K562 (cell line): Measurements from ENCODE around the gene DROSHA. TPM values are rescaled to one million over a fixed set of nuclear protein-coding genes. Genes with fewer than 3 reads are reported as not detected.

Source experiments
- ARID3A ChIP-seq: IDR thresholded peaks from 2 replicates; pipeline ENCODE4 v1.6.1; 2012; ENCODE audit warnings: low read depth, low read length, improper control_type of control experiment, borderline replicate concordance
- BCL6 ChIP-seq: fragments of 250-450 bp; sonication (Bioruptor Pico); IDR thresholded peaks from 2 replicates; pipeline ENCODE4 v1.4.0; 2020
- BRD9 ChIP-seq: fragments of 450-650 bp; IDR thresholded peaks from 2 replicates; pipeline ENCODE4 v1.6.1; 2018; ENCODE audit warnings: low read depth; ENCODE audit not compliant: partially characterized antibody
- CBFA2T2 ChIP-seq: fragments of 450-650 bp; conservative IDR thresholded peaks from 2 replicates; pipeline ENCODE4 v1.6.1; 2017; ENCODE audit warnings: mild to moderate bottlenecking
- CBFA2T3 ChIP-seq: fragments of 450-650 bp; IDR thresholded peaks from 2 replicates; pipeline ENCODE4 v1.6.1; 2017
- CBX1 ChIP-seq: sonication (generic); IDR thresholded peaks from 2 replicates; pipeline ENCODE4 v1.6.1; 2016; ENCODE audit warnings: antibody characterized with exemption, low read depth, mild to moderate bottlenecking
- DEAF1 ChIP-seq: fragments of 450-650 bp; formaldehyde crosslinking; IDR thresholded peaks from 2 replicates; pipeline ENCODE4 v1.4.0; 2020; ENCODE audit warnings: mild to moderate bottlenecking, moderate library complexity
- ETV5 ChIP-seq: sonication (generic); formaldehyde crosslinking; IDR thresholded peaks from 2 replicates; pipeline ENCODE4 v1.4.0; 2020; ENCODE audit warnings: low read depth, mild to moderate bottlenecking, missing genetic modification reagents
- FOXK2 ChIP-seq, 2 experiments: fragments of 450-650 bp; IDR thresholded peaks in 1 of 2; conservative IDR thresholded peaks in 1 of 2; 2 replicates each; pipeline ENCODE4 v1.6.1; 2016; ENCODE audit warnings: low read depth in 2 of 2, mild to moderate bottlenecking in 1 of 2
- HNRNPLL ChIP-seq: fragments of 200-400 bp; formaldehyde crosslinking; IDR thresholded peaks from 2 replicates; pipeline ENCODE4 v1.6.1; 2017; ENCODE audit warnings: low read length, low read depth, mild to moderate bottlenecking; ENCODE audit not compliant: poor library complexity, severe bottlenecking
- POLR3A ChIP-seq: IDR thresholded peaks from 2 replicates; pipeline ENCODE4 v1.6.1; 2011; ENCODE audit warnings: borderline replicate concordance, mild to moderate bottlenecking, moderate library complexity; ENCODE audit not compliant: insufficient read length, insufficient read depth; ENCODE audit errors: extremely low read depth
- RBM14 ChIP-seq: fragments of 200-400 bp; formaldehyde crosslinking; IDR thresholded peaks from 2 replicates; pipeline ENCODE4 v1.6.1; 2018; ENCODE audit warnings: low read depth, mild to moderate bottlenecking, low read length, moderate library complexity, borderline replicate concordance; ENCODE audit not compliant: insufficient read depth
- SMARCA4 ChIP-seq: fragments of 450-650 bp; IDR thresholded peaks from 2 replicates; pipeline ENCODE4 v1.6.1; 2016
- SOX6 ChIP-seq: fragments of 450-650 bp; IDR thresholded peaks from 2 replicates; pipeline ENCODE4 v1.6.1; 2014; ENCODE audit warnings: mild to moderate bottlenecking
- TAF9B ChIP-seq: fragments of 450-650 bp; IDR thresholded peaks from 2 replicates; pipeline ENCODE4 v1.6.1; 2018; ENCODE audit warnings: mild to moderate bottlenecking; ENCODE audit not compliant: partially characterized antibody
- TRIM28 ChIP-seq: fragments of 450-650 bp; IDR thresholded peaks from 2 replicates; pipeline ENCODE4 v1.6.1; 2017
- ZBTB1 ChIP-seq: sonication (generic); formaldehyde crosslinking; IDR thresholded peaks from 2 replicates; pipeline ENCODE4 v1.8.1; 2023; ENCODE audit warnings: missing genetic modification reagents, low read depth, mild to moderate bottlenecking, borderline replicate concordance
- ZC3H11A ChIP-seq: IDR thresholded peaks from 2 replicates; pipeline ENCODE4 v1.6.1; 2012; ENCODE audit warnings: low read depth, low read length, improper control_type of control experiment
- ZFP36 ChIP-seq: fragments of 150-350 bp; IDR thresholded peaks from 2 replicates; pipeline ENCODE4 v1.6.1; 2018; ENCODE audit warnings: low read length, low read depth; ENCODE audit not compliant: partially characterized antibody
- ZKSCAN8 ChIP-seq: fragments of 200-800 bp; sonication (Bioruptor generic); IDR thresholded peaks from 2 replicates; pipeline ENCODE4 v1.6.1; 2016; ENCODE audit warnings: missing genetic modification characterization, missing compliant biosample characterization
- ZNF133 ChIP-seq: fragments of 250-450 bp; sonication (Bioruptor Pico); IDR thresholded peaks from 2 replicates; pipeline ENCODE4 v1.4.0; 2020; ENCODE audit warnings: mild to moderate bottlenecking
- ZNF699 ChIP-seq: fragments of 250-450 bp; sonication (Bioruptor Pico); IDR thresholded peaks from 2 replicates; pipeline ENCODE4 v1.8.0; 2021; ENCODE audit warnings: mild to moderate bottlenecking, moderate library complexity; ENCODE audit not compliant: insufficient replicate concordance
- polyA plus RNA-seq, 8 experiments: library from polyadenylated mRNA; depleted of rRNA in 4 of 8; stranded (reverse) in 5 of 8; unstranded in 3 of 8; fragments of >200 nt; fragmentation: Nextera tagmentation in 2 of 8; fragmentation: Illumina TruSeq in 1 of 8; extraction: Ambion mirVana in 2 of 8; extraction: Trizol in 1 of 8; gene quantifications; 2 replicates each; pipeline versions ENCODE4 v1.2.1 to v1.2.3, GENCODE V29; 2011 to 2014; ENCODE audit warnings: inconsistent platforms in 1 of 8, missing spikeins in 1 of 8
- total RNA-seq, 7 experiments: library from RNA; depleted of rRNA in 6 of 7; stranded (reverse); fragments of >200 nt in 6 of 7; fragmentation: Illumina TruSeq in 2 of 7; extraction: Trizol in 2 of 7; gene quantifications; 2 replicates each; pipeline versions ENCODE4 v1.2.1 to v1.2.3, GENCODE V29; 2011 to 2021; ENCODE audit warnings: low replicate concordance in 1 of 7

The DROSHA gene
- total and polyA plus RNA-seq, 9 of the 15 experiments (the other 6 are each of a cell fraction or from before 2014, with no cell fraction given): 52.5 to 109 (median 68.9) TPM

- TF ChIP-seq TRIM28 (no peak), SMARCA4 (peak; percentile 41; the same call in 1 of the 2 replicates), SOX6 (0 out of 2 replicates have a peak, but pooled peaks have one; percentile 10), BRD9 (no peak), RBM14 (no peak), ZNF699 (CRISPR knock-in tag) (no peak), ZNF133 (CRISPR knock-in tag) (no peak), DEAF1 (CRISPR knock-in tag) (no peak), ZFP36 (no peak), CBX1 (no peak), CBFA2T2 (peak; percentile 45; the same call in 1 of the 2 replicates), ZBTB1 (CRISPR knock-in tag) (no peak), ARID3A (no peak), CBFA2T3 (peak; percentile 64), TAF9B (no peak), ETV5 (CRISPR knock-in tag) (no peak), FOXK2 (conservative IDR thresholded peaks at IDR 0.05 in 1 of 2, IDR thresholded peaks at IDR 0.05 in 1 of 2; ENCODE audit: low read depth in 2 of 2) (no peak), BCL6 (no peak), ZC3H11A (no peak), HNRNPLL (no peak), POLR3A (no peak), ZKSCAN8 (CRISPR knock-in tag) (no peak)
Measured at GRCh38 chr5:31383734-31384133, 148.2 kb downstream of the DROSHA start (continued).
